ENCODE measurements around the gene TCN2.

TCN2 gene

GRCh38 chr22:30572840-30573593 lies 34.0 kb upstream of the TCN2 start:
- no peak overlapping the region for H3K27ac ChIP-seq (ENCODE audit: low read depth, low read length)
- H3K9me2 ChIP-seq (replicated peaks; ENCODE audit: insufficient read depth, low read length) = no peaks in the 10 kb centered on the region
- H3K9ac ChIP-seq (ENCODE audit: low read length) = no peak overlapping the region
- TF ChIP-seq CTCF (IDR thresholded peaks at IDR 0.05; ENCODE audit: insufficient read depth, low read length, poor library complexity, severe bottlenecking) (no peak), EZH2phosphoT487 (conservative IDR thresholded peaks at IDR 0.05; ENCODE audit: low read length) (no peak)
- H2AFZ ChIP-seq (ENCODE audit: low read depth, low read length, severe bottlenecking) = no peak overlapping the region
- no peaks in the 10 kb centered on the region for H3K36me3 ChIP-seq (ENCODE audit: low read length)
- no peaks in the 10 kb centered on the region for H3K79me2 ChIP-seq (ENCODE audit: insufficient read depth, low read length)
- no peaks in the 10 kb centered on the region for H4K20me1 ChIP-seq (ENCODE audit: low read depth, low read length)
- H3K9me3 ChIP-seq (ENCODE audit: insufficient read depth, low read length) = no peaks in the 10 kb centered on the region
- no peaks in the 10 kb centered on the region for H3F3A ChIP-seq (ENCODE audit: insufficient read depth)
- H3K27me3 ChIP-seq (ENCODE audit: low read length) = no peaks in the 10 kb centered on the region
- no peak overlapping the region for H3K4me2 ChIP-seq (ENCODE audit: low read depth, low read length, poor library complexity, severe bottlenecking)
- no peak overlapping the region for H3K4me3 ChIP-seq (ENCODE audit: insufficient read depth, low read length, poor library complexity, severe bottlenecking)

- Histone ChIP-seq H3K9me2 (replicated peaks; ENCODE audit: insufficient read depth, low read length) (no peaks in the 10 kb centered on the region), H3K27ac (ENCODE audit: low read depth, low read length) (no peak overlapping the region), H4K20me1 (ENCODE audit: low read depth, low read length) (no peaks in the 10 kb centered on the region), H2AFZ (ENCODE audit: low read depth, low read length, severe bottlenecking) (no peak overlapping the region), H3K27me3 (ENCODE audit: low read length) (no peaks in the 10 kb centered on the region), H3K79me2 (ENCODE audit: insufficient read depth, low read length) (no peaks in the 10 kb centered on the region), H3F3A (ENCODE audit: insufficient read depth) (no peaks in the 10 kb centered on the region), H3K4me2 (ENCODE audit: low read depth, low read length, poor library complexity, severe bottlenecking) (no peak overlapping the region), H3K36me3 (ENCODE audit: low read length) (no peaks in the 10 kb centered on the region), H3K4me3 (ENCODE audit: insufficient read depth, low read length, poor library complexity, severe bottlenecking) (no peak overlapping the region), H3K9me3 (ENCODE audit: insufficient read depth, low read length) (no peaks in the 10 kb centered on the region), H3K9ac (ENCODE audit: low read length) (no peak overlapping the region)
- TF ChIP-seq EZH2phosphoT487 (conservative IDR thresholded peaks at IDR 0.05; ENCODE audit: low read length) (no peak), CTCF (IDR thresholded peaks at IDR 0.05; ENCODE audit: insufficient read depth, low read length, poor library complexity, severe bottlenecking) (no peak)
Measured at GRCh38 chr22:30573594-30574094, 33.3 kb upstream of the TCN2 start.

GRCh38 chr22:30574095-30574981 lies 32.6 kb upstream of the TCN2 start, which contains the start of gene GAL3ST1:
GAL3ST1 (minus strand) TSS chr22:30574665; CDS start chr22:30557392, 17,273 bp downstream.
- no peaks in the 10 kb centered on the region for H3F3A ChIP-seq (ENCODE audit: insufficient read depth)
- H4K20me1 ChIP-seq (ENCODE audit: low read depth, low read length) = no peaks in the 10 kb centered on the region
- H3K9ac ChIP-seq (ENCODE audit: low read length) = no peak within 1 kb of the TSS
- H3K4me3 ChIP-seq (ENCODE audit: insufficient read depth, low read length, poor library complexity, severe bottlenecking) = no peak within 1 kb of the TSS
- no peak within 1 kb of the TSS for H3K27ac ChIP-seq (ENCODE audit: low read depth, low read length)
- H3K9me3 ChIP-seq (ENCODE audit: insufficient read depth, low read length) = no peaks in the 10 kb centered on the region
- H3K9me2 ChIP-seq (replicated peaks; ENCODE audit: insufficient read depth, low read length) = no peaks in the 10 kb centered on the region
- TF ChIP-seq EZH2phosphoT487 (conservative IDR thresholded peaks at IDR 0.05; ENCODE audit: low read length) = no peak
- TF ChIP-seq CTCF (IDR thresholded peaks at IDR 0.05; ENCODE audit: insufficient read depth, low read length, poor library complexity, severe bottlenecking) = no peak
- H3K4me2 ChIP-seq (ENCODE audit: low read depth, low read length, poor library complexity, severe bottlenecking) = no peak within 1 kb of the TSS
- H3K27me3 ChIP-seq (ENCODE audit: low read length) = no peaks in the 10 kb centered on the region
- no peaks in the 10 kb centered on the region for H3K79me2 ChIP-seq (ENCODE audit: insufficient read depth, low read length)
- no peak within 1 kb of the TSS for H2AFZ ChIP-seq (ENCODE audit: low read depth, low read length, severe bottlenecking)
- H3K36me3 ChIP-seq (ENCODE audit: low read length) = no peaks in the 10 kb centered on the region

Data from SU-DHL-6 (cell line).